SK-MEL-5 (cell line): ENCODE measurements around the gene ITGA2B. TPM values are rescaled to one million over a fixed set of nuclear protein-coding genes. Genes with fewer than 3 reads are reported as not detected.
A peak's percentile ranks its signal among the peaks of the same experiment; 100 is the strongest.

Experiments
- DNase-seq: peaks from one replicate; pipeline ENCODE4 v3.0.0-alpha.2; 2016; ENCODE audit warnings: low read depth, low spot score
- in situ Hi-C: cut with HindIII; loops from 2 replicates; pipeline ENCODE4 v1.10.0; 2016; ENCODE audit warnings: low sequenced_read_pairs, high pct_unique_total_duplicates, low pct_unique_long_range_greater_than_20kb
- total RNA-seq: library from RNA; depleted of rRNA; stranded (reverse); fragments of >200 nt; shearing (Covaris generic); gene quantifications from 2 replicates; pipeline ENCODE4 v1.2.3, GENCODE V29; 2014

ITGA2B gene
- total RNA-seq, 1 experiment from 2014 or later: not detected

- DNase-seq: peak; percentile 17
- in situ Hi-C loops: no loop called here
Measured at GRCh38 chr17:44360826-44361225, 28.6 kb downstream of the ITGA2B start.

GRCh38 chr17:44360144-44360533 lies 29.3 kb downstream of the ITGA2B start:
- in situ Hi-C loops: no loop called here
- no peak for DNase-seq

DNA sequence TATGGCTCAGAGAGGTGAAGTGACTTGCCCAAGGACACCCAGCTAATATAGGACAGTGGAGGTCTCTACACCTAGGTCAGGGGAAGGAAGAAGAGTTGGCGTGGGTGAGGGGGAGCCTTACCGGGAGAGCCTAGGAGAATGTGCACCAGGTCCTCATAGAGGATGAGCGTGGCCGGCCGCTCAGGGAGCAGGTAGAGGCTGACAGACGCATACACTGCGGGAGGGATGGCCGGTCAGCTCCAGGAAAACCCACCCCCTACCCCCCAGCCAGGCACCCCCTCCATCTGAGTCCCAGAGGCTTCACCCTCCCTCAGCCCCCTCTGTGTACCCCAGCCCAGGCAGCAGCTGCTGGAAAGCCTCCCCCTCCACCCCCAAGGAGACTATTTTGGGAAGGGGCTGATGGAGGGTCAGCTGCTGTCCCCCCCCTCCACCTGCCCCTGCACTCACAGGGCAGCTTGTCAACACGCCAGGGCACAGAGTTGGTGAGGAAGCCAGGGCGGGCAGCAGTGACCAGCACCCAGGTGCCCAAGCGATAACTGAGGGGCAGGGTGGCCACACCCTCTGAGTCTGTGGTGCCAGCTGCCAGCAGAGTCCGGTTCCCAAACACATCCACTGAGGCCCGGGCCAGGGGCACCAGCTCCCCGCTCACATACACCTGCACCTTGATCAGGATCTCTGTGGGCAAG lies 29.8 kb downstream of the ITGA2B start:
- no peak for DNase-seq
- in situ Hi-C loops: no loop called here

DNA sequence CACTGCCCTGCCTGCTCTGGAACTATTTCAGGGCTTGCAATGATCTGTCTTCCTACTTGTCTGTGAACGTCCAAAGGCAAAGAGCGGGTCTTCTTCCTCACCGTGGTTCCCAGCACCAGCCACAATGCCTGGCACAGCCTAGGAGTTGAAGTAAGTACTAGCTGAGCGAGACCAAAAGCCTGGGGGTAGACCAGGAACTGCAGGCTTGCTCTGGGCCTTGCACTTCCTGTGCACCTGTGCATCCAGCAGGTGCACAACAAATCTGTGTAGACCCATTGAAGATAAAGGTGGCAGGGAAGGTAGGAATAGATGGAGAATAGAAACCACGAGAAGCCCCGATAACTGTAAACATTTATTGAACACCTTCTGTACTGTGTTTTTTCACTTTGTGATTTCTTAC lies 30.4 kb downstream of the ITGA2B start:
- no peak for DNase-seq
- in situ Hi-C loops: no loop called here

- DNase-seq: no peak
- in situ Hi-C loops: no loop called here
Measured at GRCh38 chr17:44358066-44358465, 31.4 kb downstream of the ITGA2B start.

- DNase-seq: no peak
- in situ Hi-C loops: no loop called here
Measured at GRCh38 chr17:44356241-44356640, 33.2 kb downstream of the ITGA2B start.

GRCh38 chr17:44355642-44356099 lies 33.8 kb downstream of the ITGA2B start:
- no peak for DNase-seq
- in situ Hi-C loops: no loop called here

DNA sequence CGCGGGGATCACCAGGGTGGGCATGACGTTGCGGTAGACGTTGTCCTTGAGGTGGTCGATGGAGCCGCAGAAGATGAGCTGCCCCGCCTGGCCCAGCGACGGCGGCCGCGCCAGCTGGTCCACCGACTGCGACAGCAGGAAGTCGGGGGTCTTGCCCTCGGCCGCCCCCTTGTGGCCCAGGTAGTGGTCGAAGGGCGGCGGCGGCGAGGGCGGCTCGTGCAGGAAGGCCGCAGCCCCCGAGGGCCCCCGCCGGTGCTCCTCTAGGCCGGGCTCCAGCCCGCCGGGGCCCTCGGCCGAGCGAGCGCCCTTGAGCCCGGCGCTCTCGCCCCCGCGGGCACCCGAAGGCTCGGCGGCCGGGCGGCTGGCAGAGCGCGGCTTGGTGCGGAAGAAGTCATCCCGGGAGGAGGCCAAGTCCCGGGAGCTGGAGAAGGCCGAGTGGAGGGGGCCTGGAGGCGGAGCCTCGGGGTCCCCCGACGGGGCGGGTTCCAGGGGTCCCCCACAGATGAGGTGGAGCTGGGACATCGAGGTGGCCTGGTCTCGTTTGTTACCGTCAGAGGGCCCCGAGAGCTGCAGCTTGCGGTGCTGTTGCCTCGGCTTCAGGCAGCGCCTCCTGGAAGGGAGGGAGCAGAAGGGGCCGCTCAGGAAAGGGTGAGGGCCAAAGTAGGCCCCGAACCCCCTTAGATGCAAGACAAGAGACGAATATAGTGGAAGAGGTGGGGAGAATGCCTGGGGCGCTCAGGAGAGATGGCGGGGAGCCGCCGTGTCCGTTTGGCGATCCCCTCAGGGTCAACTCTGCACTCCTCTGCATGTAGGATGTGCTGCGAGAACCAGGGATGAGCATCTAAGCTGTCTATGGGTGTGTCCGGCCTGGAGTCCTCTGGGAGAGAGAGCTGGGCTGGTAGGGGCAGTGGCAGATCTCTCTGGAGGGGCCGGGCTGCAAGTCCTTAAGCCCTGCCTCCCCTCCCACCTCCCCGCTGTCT lies 34.6 kb downstream of the ITGA2B start:
- in situ Hi-C loops: no loop called here
- DNase-seq: no peak

DNA sequence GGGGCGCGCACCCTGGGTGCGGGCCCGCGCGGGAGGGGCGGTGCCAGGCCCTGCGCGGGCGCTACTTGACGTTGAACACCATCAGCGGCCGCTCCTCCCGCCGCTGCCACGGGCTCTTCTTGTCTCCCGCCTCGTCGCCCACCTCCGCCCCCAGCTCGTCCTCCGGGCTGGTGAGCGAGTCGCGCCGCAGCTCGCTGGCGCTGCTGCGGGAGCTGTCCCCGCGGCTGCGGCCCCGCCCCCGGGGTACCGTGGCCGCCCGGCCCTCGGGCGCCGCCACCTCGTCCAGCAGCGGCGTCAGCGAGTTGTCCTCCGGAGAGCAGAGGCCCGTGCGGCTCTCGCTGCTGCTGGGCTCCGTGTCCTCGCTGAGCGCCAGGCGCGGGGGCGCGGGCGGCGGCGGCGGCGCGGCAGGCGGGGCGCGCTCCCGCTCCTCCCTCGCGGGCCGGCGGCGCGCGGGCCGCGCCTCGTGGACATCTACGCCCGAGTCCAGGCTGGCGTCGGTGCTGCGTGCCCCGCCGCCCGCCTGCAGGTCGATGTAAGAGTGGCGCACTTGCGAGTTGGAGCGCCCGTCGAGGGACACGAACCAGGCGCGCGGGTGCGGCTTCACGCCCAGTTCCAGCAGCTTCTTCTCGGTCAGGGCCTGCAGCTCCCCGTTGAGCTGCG lies 35.6 kb downstream of the ITGA2B start:
- in situ Hi-C loops: no loop called here
- no peak for DNase-seq

GRCh38 chr17:44352828-44353671 lies 36.4 kb downstream of the ITGA2B start:
- in situ Hi-C loops: no loop called here
- no peak for DNase-seq

DNA sequence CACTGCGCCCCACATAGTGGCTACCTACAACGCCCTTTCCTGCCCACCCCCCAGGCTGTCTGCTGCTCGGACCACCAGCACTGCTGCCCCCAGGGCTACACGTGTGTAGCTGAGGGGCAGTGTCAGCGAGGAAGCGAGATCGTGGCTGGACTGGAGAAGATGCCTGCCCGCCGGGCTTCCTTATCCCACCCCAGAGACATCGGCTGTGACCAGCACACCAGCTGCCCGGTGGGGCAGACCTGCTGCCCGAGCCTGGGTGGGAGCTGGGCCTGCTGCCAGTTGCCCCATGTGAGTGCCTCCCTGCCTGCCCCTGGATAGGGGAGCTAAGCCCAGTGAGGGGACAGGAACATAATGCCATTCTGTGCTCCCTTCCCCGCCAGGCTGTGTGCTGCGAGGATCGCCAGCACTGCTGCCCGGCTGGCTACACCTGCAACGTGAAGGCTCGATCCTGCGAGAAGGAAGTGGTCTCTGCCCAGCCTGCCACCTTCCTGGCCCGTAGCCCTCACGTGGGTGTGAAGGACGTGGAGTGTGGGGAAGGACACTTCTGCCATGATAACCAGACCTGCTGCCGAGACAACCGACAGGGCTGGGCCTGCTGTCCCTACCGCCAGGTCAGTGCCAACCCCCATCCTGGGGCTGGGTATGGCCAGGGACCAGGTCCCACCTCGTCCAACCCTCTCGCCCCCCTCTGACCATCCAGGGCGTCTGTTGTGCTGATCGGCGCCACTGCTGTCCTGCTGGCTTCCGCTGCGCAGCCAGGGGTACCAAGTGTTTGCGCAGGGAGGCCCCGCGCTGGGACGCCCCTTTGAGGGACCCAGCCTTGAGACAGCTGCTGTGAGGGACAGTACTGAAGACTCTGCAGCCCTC lies 37.3 kb downstream of the ITGA2B start:
- in situ Hi-C loops: no loop called here
- DNase-seq: no peak

GRCh38 chr17:44351464-44351863 lies 38.0 kb downstream of the ITGA2B start:
- in situ Hi-C loops: no loop called here
- DNase-seq: no peak

DNA sequence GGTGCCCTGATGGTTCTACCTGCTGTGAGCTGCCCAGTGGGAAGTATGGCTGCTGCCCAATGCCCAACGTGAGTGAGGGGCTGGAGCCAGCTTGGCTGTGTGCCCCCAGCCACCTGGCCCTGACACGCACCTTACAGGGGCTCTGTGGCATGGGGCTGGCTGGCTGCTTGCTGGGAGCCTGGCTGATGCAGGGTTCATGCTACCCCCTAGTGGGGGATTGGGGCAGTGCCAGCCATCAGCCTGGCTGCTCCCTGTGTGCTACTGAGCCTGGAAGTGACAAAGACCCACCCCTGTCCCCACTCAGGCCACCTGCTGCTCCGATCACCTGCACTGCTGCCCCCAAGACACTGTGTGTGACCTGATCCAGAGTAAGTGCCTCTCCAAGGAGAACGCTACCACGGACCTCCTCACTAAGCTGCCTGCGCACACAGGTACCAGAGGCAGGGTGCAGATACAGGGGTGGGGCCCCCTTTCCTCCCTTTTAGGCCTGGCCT lies 38.7 kb downstream of the ITGA2B start:
- in situ Hi-C loops: no loop called here
- peak; percentile 67 for DNase-seq

DNA sequence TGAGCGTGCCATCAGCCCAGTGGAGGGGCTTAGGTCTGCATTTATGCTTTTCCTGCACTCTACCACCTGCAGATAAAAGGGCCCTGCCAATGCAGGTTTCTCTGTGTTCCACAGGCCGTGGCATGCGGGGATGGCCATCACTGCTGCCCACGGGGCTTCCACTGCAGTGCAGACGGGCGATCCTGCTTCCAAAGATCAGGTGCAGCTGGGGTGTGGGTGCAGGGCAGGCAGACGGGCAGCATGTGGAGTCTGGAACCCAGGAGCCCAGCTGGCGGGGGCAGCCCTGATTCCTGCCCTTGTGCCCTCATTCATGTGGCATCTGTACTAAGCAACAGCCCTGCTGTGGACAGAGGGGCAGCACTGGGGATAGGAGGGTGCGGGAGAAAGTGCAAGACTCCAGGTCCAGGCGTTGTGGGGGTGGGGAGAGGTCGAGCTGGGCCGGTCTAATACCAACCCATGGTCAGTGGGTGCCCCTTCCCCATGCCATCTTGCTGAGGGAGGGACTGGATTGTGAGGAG lies 39.8 kb downstream of the ITGA2B start:
- in situ Hi-C loops: no loop called here
- no peak for DNase-seq

DNA sequence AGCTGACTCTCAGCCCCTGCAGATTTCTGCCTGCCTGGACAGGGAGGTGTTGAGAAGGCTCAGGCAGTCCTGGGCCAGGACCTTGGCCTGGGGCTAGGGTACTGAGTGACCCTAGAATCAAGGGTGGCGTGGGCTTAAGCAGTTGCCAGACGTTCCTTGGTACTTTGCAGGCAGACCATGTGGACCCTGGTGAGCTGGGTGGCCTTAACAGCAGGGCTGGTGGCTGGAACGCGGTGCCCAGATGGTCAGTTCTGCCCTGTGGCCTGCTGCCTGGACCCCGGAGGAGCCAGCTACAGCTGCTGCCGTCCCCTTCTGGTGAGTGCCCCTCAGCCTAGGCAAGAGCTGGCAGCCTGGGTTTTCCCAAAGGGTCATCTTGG lies 40.5 kb downstream of the ITGA2B start:
- DNase-seq: no peak
- in situ Hi-C loops: no loop called here

DNA sequence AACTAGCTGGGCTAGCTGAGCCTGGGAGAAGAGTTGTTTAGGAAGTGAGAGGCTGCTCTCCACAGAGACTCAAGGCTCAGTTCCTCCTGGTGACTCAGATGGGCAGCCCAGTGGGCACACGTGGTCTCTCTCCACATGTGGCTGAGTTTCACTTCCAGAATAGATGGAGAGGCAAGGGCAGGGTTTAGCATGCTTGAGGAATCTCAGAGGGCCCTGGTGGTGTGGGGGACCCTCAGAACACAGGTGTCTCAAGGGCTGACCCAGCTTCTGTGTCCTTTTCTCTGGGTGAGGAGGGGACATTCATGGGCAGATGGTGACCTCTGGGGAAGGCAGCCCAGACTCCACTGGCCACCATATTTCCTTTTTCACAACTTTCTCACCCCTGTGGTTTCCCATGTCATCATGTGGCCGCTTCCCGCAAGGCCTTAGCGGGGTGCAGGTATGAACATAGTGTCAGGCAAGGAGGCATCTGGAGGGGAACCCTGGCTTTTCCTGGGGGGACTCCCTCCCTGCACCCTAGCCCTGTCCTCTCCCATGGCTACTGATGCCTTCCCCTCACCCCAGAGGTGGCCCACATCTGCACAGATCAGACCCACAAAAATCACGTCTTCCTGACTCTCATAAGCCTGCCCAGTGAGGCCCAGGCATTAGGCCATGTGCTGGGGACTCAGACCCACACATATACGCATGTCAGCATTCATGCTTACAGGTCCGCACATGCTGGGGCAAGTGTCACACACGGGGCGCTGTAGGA lies 41.0 kb downstream of the ITGA2B start:
- peak; percentile 66 for DNase-seq
- in situ Hi-C loops: no loop called here
